Tibial nerve (tissue), 3 donors: ENCODE results near the gene MPPED1.

Experiments
- POLR2A ChIP-seq, 2 donors: fragments of 450-650 bp; IDR thresholded peaks; one replicate each; pipeline ENCODE4 v1.6.1; 2017; ENCODE audit warnings: antibody characterized with exemption in 2 of 2, mild to moderate bottlenecking in 2 of 2, moderate library complexity in 2 of 2
- TF ChIP-seq, protein P1 (sequence below), 5 experiments: fragments of 200-600 bp in 3 of 5; fragments of 450-650 bp in 2 of 5; sonication (generic) in 3 of 5; IDR thresholded peaks; one replicate each; pipeline ENCODE4 v1.5.1; 2016 to 2019; ENCODE audit warnings: antibody characterized with exemption in 5 of 5, mild to moderate bottlenecking in 3 of 5, moderate library complexity in 2 of 5

DNA sequence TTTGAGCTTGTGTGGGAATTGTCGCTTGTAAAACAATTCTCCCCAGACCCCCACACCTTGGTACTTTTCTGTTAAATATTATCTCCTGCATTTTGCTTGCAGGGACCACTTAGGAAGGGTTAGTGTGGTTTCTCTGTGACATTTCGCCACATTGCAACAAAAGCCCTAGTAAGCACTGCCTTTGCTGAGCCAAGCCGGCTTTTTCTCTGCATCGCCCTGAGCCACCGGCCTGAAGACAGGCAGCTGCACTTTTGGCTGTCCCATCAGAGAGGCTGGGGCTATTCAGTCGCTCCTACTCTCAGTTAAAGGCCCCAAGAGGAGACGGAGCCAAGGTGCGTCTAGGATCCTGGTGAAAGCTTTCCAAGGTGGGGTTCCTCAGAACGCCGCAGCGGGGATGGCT, 5.7 kb downstream of the MPPED1 start:
- TF ChIP-seq, protein P1, sequence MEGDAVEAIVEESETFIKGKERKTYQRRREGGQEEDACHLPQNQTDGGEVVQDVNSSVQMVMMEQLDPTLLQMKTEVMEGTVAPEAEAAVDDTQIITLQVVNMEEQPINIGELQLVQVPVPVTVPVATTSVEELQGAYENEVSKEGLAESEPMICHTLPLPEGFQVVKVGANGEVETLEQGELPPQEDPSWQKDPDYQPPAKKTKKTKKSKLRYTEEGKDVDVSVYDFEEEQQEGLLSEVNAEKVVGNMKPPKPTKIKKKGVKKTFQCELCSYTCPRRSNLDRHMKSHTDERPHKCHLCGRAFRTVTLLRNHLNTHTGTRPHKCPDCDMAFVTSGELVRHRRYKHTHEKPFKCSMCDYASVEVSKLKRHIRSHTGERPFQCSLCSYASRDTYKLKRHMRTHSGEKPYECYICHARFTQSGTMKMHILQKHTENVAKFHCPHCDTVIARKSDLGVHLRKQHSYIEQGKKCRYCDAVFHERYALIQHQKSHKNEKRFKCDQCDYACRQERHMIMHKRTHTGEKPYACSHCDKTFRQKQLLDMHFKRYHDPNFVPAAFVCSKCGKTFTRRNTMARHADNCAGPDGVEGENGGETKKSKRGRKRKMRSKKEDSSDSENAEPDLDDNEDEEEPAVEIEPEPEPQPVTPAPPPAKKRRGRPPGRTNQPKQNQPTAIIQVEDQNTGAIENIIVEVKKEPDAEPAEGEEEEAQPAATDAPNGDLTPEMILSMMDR (IDR thresholded peaks at IDR 0.05): no peak
- no peak for TF ChIP-seq POLR2A (IDR thresholded peaks at IDR 0.05)
